Loucy (cell line): ENCODE measurements around the gene GNB1L.

ENCODE experiments used
- H2AFZ ChIP-seq: fragments of 200-600 bp; sonication (generic); 2 replicates; pipeline ENCODE4 v1.6.0; 2016; ENCODE audit warnings: antibody characterized with exemption, mild to moderate bottlenecking, low read length, moderate library complexity
- H3F3A ChIP-seq: fragments of 200-600 bp; 2 replicates; pipeline ENCODE4 v1.6.0; 2016; ENCODE audit warnings: antibody characterized with exemption, low read depth, mild to moderate bottlenecking
- H3K27me3 ChIP-seq: fragments of 200-600 bp; sonication (generic); 2 replicates; pipeline ENCODE4 v1.6.1; 2014; ENCODE audit warnings: low read length, mild to moderate bottlenecking; ENCODE audit not compliant: insufficient read depth, poor library complexity, severe bottlenecking
- H3K36me3 ChIP-seq: fragments of 200-600 bp; sonication (generic); 2 replicates; pipeline ENCODE4 v1.6.1; 2016; ENCODE audit warnings: low read length; ENCODE audit not compliant: insufficient read depth
- H3K4me1 ChIP-seq: fragments of 200-600 bp; sonication (generic); 2 replicates; pipeline ENCODE4 v1.5.1; 2014; ENCODE audit warnings: low read length, mild to moderate bottlenecking; ENCODE audit not compliant: insufficient read depth, poor library complexity, severe bottlenecking
- H3K4me2 ChIP-seq: fragments of 200-600 bp; sonication (generic); 2 replicates; pipeline ENCODE4 v1.6.0; 2014; ENCODE audit warnings: antibody characterized with exemption, low read length, low read depth, mild to moderate bottlenecking; ENCODE audit not compliant: poor library complexity, severe bottlenecking
- H3K4me3 ChIP-seq: fragments of 200-600 bp; sonication (generic); 2 replicates; pipeline ENCODE4 v1.5.1; 2014; ENCODE audit warnings: low read length, mild to moderate bottlenecking, mixed read lengths; ENCODE audit not compliant: poor library complexity, severe bottlenecking
- H3K79me2 ChIP-seq: fragments of 200-600 bp; sonication (generic); 2 replicates; pipeline ENCODE4 v1.6.1; 2014; ENCODE audit warnings: low read length; ENCODE audit not compliant: insufficient read depth
- H3K9ac ChIP-seq: fragments of 200-600 bp; sonication (generic); 2 replicates; pipeline ENCODE4 v1.6.0; 2014; ENCODE audit warnings: mild to moderate bottlenecking, low read depth, low read length, moderate library complexity; ENCODE audit not compliant: poor library complexity, severe bottlenecking
- H3K9me2 ChIP-seq: fragments of 200-600 bp; sonication (generic); replicated peaks from 2 replicates; pipeline ENCODE4 v1.6.1; 2016; ENCODE audit warnings: low read depth, low read length, mixed read lengths
- H3K9me3 ChIP-seq: fragments of 200-600 bp; sonication (generic); 2 replicates; pipeline ENCODE4 v1.6.1; 2014; ENCODE audit warnings: mild to moderate bottlenecking, antibody characterized with exemption, low read length, low read depth; ENCODE audit not compliant: insufficient read depth
- H4K20me1 ChIP-seq: fragments of 200-600 bp; sonication (generic); 2 replicates; pipeline ENCODE4 v1.6.0; 2014; ENCODE audit warnings: antibody characterized with exemption, low read length, mild to moderate bottlenecking; ENCODE audit not compliant: insufficient read depth, poor library complexity, severe bottlenecking
- EZH2phosphoT487 ChIP-seq: fragments of 200-600 bp; IDR thresholded peaks from 2 replicates; pipeline ENCODE4 v1.6.1; 2018; ENCODE audit warnings: antibody characterized with exemption, mild to moderate bottlenecking, moderate library complexity, borderline replicate concordance
- TF ChIP-seq, protein P1 (sequence below): fragments of 200-600 bp; sonication (generic); conservative IDR thresholded peaks from 2 replicates; pipeline ENCODE4 v1.5.1; 2014; ENCODE audit warnings: mild to moderate bottlenecking, antibody characterized with exemption, low read length

Gene GNB1L

DNA sequence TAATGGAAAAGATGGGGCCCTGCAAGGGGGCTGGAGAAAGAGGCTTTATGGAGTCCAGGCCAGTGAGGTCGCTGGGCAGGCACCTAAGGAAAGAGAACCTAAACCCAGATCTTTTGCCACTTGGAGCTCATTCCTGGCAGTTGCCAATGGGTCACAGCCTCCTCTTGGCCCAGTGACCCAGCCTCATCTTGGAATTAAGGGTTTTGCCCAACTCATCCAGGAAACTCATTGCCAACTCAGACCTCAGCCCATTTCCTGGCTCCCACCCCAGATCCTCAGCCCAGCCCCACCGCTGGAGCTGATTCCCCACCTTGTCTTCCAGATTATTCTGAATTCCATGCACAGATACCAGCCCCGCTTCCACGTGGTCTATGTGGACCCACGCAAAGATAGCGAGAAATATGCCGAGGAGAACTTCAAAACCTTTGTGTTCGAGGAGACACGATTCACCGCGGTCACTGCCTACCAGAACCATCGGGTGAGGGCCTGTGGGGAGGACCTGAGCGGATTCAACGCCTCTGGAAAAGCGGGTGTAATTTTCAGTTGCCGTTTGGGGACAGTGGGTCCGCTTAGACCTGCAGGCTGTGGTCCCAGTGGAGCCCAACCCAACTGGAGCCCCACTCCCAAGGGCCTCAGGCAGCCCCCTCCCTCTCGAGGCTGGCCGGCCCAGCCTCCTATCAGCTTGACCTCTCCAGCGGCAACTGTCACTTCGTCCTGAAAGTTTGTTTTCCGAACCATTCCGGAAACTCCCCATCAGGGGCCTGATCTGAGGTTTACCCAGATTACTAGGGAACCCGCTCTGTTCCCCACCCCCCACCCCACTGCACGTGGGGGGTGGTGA, 89.8 kb downstream of the GNB1L start:
- H3K4me3 ChIP-seq, result peak overlapping the region; percentile 70
- H2AFZ ChIP-seq, result no peak overlapping the region
- H3K9ac ChIP-seq, result peak overlapping the region; percentile 70
- TF ChIP-seq, protein P1, sequence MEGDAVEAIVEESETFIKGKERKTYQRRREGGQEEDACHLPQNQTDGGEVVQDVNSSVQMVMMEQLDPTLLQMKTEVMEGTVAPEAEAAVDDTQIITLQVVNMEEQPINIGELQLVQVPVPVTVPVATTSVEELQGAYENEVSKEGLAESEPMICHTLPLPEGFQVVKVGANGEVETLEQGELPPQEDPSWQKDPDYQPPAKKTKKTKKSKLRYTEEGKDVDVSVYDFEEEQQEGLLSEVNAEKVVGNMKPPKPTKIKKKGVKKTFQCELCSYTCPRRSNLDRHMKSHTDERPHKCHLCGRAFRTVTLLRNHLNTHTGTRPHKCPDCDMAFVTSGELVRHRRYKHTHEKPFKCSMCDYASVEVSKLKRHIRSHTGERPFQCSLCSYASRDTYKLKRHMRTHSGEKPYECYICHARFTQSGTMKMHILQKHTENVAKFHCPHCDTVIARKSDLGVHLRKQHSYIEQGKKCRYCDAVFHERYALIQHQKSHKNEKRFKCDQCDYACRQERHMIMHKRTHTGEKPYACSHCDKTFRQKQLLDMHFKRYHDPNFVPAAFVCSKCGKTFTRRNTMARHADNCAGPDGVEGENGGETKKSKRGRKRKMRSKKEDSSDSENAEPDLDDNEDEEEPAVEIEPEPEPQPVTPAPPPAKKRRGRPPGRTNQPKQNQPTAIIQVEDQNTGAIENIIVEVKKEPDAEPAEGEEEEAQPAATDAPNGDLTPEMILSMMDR, result no peak
- no peak for TF ChIP-seq EZH2phosphoT487
- no peaks in the 10 kb centered on the region for H3K9me2 ChIP-seq
- no peaks in the 10 kb centered on the region for H3K27me3 ChIP-seq
- H4K20me1 ChIP-seq, result no peaks in the 10 kb centered on the region
- H3K79me2 ChIP-seq, result peaks cover 19% of the 10 kb centered on the region; the same call in 1 of the 2 replicates
- peak overlapping the region; percentile 66 for H3K4me2 ChIP-seq
- no peaks in the 10 kb centered on the region for H3K36me3 ChIP-seq
- H3K9me3 ChIP-seq, result no peaks in the 10 kb centered on the region
- no peaks in the 10 kb centered on the region for H3F3A ChIP-seq
- no peaks in the 10 kb centered on the region for H3K4me1 ChIP-seq

DNA sequence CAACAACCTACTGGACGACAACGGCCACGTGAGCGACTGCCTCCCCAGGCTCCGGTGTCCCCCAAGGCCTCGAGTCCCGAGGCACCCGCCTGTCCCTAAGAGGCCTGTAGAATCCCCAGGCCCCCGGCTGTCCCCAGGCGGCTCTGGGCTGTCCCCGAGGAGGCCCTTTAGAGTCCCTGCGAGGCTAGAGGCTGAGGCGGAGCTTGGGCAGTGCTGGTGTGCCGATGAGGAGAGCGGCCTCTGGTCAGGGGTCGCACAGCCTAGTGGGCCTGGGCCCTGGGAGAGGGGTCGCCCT, 90.4 kb downstream of the GNB1L start:
- no peaks in the 10 kb centered on the region for H3K36me3 ChIP-seq
- no peak overlapping the region for H2AFZ ChIP-seq
- no peak overlapping the region for H3K4me3 ChIP-seq
- H3F3A ChIP-seq, result no peaks in the 10 kb centered on the region
- H3K9me3 ChIP-seq, result no peaks in the 10 kb centered on the region
- TF ChIP-seq, protein P1, result no peak
- TF ChIP-seq EZH2phosphoT487, result no peak
- no peak overlapping the region for H3K4me2 ChIP-seq
- no peaks in the 10 kb centered on the region for H3K9me2 ChIP-seq
- no peaks in the 10 kb centered on the region for H3K4me1 ChIP-seq
- no peaks in the 10 kb centered on the region for H4K20me1 ChIP-seq
- peaks cover 14% of the 10 kb centered on the region; the same call in 1 of the 2 replicates for H3K79me2 ChIP-seq
- no peak overlapping the region for H3K9ac ChIP-seq
- no peaks in the 10 kb centered on the region for H3K27me3 ChIP-seq

DNA sequence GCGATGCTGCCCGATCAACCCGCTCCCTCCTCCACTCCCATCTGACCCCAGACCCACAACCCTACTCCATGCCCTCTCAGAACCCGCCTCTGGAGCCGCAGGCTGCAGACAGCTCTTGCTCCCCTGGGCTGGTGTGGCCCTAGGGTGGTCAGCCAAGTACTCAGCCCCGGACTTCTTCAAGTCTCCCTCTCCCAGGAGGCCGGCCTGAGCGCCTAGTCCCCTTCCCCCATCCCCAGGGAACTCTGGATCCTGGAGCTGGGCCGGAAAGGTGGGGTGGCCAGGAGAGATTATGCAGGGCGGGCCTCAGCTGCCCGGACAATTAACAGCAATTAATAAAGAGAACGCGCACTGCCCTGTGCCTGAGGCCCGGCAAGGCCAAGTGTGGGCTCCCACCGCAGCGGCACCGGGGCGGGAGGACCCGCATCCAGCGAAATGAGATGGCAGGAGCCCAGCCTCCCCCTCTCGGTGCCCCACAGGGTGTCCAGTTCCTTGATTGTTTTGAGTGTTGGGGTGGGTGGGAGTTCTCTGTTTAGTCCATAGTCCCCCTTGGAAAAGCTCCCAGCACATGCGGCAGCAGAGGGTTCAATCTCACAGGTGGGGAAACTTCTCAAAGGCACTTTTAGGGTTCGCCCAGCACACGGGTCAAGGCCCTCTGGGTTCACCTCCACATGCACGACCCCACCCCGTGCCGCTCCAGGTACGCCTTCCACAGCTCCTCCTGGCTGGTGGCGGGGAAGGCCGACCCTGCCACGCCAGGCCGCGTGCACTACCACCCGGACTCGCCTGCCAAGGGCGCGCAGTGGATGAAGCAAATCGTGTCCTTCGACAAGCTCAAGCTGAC, 91.0 kb downstream of the GNB1L start:
- H3K9me2 ChIP-seq, result no peaks in the 10 kb centered on the region
- peaks cover 12% of the 10 kb centered on the region; the same call in 1 of the 2 replicates for H3K79me2 ChIP-seq
- H3K27me3 ChIP-seq, result no peaks in the 10 kb centered on the region
- no peaks in the 10 kb centered on the region for H3K9me3 ChIP-seq
- H3K9ac ChIP-seq, result no peak overlapping the region
- no peaks in the 10 kb centered on the region for H3K4me1 ChIP-seq
- TF ChIP-seq, protein P1, result no peak
- no peak for TF ChIP-seq EZH2phosphoT487
- H3K4me3 ChIP-seq, result no peak overlapping the region
- H3F3A ChIP-seq, result no peaks in the 10 kb centered on the region
- no peaks in the 10 kb centered on the region for H3K36me3 ChIP-seq
- H3K4me2 ChIP-seq, result no peak overlapping the region
- H2AFZ ChIP-seq, result no peak overlapping the region
- H4K20me1 ChIP-seq, result no peaks in the 10 kb centered on the region
